ENCODE results near the gene NUDT19. TPM values are rescaled to one million over a fixed set of nuclear protein-coding genes. Genes with fewer than 3 reads are reported as not detected.
"Not testable (repeated sequence)": the region's sequence is repeated elsewhere in the genome, so short reads cannot be mapped to it uniquely, and the experiment has no call there.

NUDT19 gene
- total and polyA plus RNA-seq, 10 of the 15 experiments (the other 5 are each of a cell fraction or from before 2014, with no cell fraction given): 8.5 to 31.0 (median 17.0) TPM

DNA sequence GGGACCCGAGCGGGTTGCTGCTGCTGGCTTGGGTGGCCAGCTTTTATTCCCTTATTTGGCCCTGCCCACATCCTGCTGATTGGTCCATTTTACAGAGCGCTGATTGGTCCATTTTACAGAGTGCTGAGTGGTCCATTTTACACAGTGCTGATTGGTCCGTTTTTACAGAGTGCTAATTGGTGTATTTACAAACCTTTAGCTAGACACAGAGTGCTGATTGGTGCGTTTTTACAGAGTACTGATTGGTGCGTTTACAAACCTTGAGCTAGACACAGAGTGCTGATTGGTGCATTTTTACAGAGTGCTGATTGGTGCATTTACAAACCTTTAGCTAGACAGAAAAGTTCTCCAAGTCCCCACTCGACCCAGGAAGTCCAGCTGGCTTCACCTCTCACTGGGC lies 8.5 kb downstream of the NUDT19 start:
- FAIRE-seq; H3K4me3 ChIP-seq; H3K36me3 ChIP-seq (ENCODE audit: control insufficient read depth in 2 of 2, insufficient read depth in 2 of 2, low read length in 1 of 2); POLR2A ChIA-PET; intact Hi-C loops (cut with micrococcal nuclease; ENCODE audit: unreplicated experiment); DNase-seq (ENCODE audit: low read depth, low spot score); H3K4me1 ChIP-seq (ENCODE audit: control insufficient read depth, insufficient read depth, low read length); H3K9ac ChIP-seq (ENCODE audit: control insufficient read depth, insufficient read depth, low read length); BruUV-seq (replicated peaks); H4K20me1 ChIP-seq (ENCODE audit: control insufficient read depth, insufficient read depth); H3K27me3 ChIP-seq (replicated peaks in 1 of 2; ENCODE audit: control insufficient read depth in 2 of 2, insufficient read depth in 2 of 2, low read length in 1 of 2); H3K4me2 ChIP-seq (ENCODE audit: control insufficient read depth, insufficient read depth); H2AFZ ChIP-seq (ENCODE audit: control insufficient read depth, low read depth, low read length); RAD21 ChIA-PET (ENCODE audit: unreplicated experiment); ATAC-seq; H3K27ac ChIP-seq (ENCODE audit: control insufficient read depth, insufficient read depth); in situ Hi-C loops (cut with MboI): not testable (repeated sequence)
- CTCF ChIA-PET: interaction anchor here (1.0 kb wide), 1 partner anchor 9 kb away, joined by 3 read pairs; the partner anchor contains the start of gene NUDT19
- H3K9me3 ChIP-seq (replicated peaks; ENCODE audit: control insufficient read depth, insufficient read depth, low read length): peaks cover 18% of the 10 kb centered on the region
- peak; percentile 69 for TF ChIP-seq NFYB (IDR thresholded peaks at IDR 0.05; ENCODE audit: insufficient read depth, low read depth, low read length)
- 98% methylated on average over 7 of the region's 7 CpGs for WGBS (ENCODE audit: insufficient coverage, insufficient replicate concordance, low lambda C conversion rate, missing lambda C conversion rate)
- peaks cover 17% of the 10 kb centered on the region for H3K79me2 ChIP-seq (ENCODE audit: control insufficient read depth, insufficient read depth, low read length)
- SMC1A ChIA-PET (ENCODE audit: uncharacterized antibody, unreplicated experiment): interaction anchor here (1.8 kb wide), 1 partner anchor 9 kb away, joined by 4 read pairs; the partner anchor contains the start of gene NUDT19

DNA sequence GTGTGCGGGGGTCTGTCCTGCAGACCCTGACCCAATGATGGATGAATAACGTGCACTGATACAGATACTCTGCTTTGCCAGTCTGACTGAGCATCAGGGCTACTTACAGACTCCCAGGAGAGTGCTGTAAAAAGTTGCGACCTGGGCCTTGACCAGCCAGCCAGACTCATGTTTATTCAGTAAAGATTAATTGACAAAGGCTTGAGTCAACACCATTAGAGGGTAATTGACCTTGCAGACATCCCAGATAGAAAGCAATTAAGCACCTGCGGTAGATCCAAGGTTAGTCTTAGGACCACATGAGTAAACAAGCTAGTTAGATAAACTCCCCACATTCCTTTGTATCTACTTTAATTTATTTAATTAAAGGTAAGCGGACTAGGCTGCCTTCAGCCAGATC lies 10.4 kb downstream of the NUDT19 start:
- H3K27me3 ChIP-seq (replicated peaks in 1 of 2; ENCODE audit: control insufficient read depth in 2 of 2, insufficient read depth in 2 of 2, low read length in 1 of 2): no peaks in the 10 kb centered on the region
- no peaks in the 10 kb centered on the region for H3K4me1 ChIP-seq (ENCODE audit: control insufficient read depth, insufficient read depth, low read length)
- 98% methylated on average over 5 of the region's 5 CpGs for WGBS (ENCODE audit: insufficient coverage, insufficient replicate concordance, low lambda C conversion rate, missing lambda C conversion rate)
- H3K4me2 ChIP-seq (ENCODE audit: control insufficient read depth, insufficient read depth): no peak overlapping the region
- no peak overlapping the region for H3K27ac ChIP-seq (ENCODE audit: control insufficient read depth, insufficient read depth)
- no TSS peak for BruUV-seq (replicated peaks)
- ChIA-PET CTCF (no interaction called here), POLR2A (no interaction called here), SMC1A (ENCODE audit: uncharacterized antibody, unreplicated experiment) (no interaction called here), RAD21 (ENCODE audit: unreplicated experiment) (no interaction called here)
- in situ Hi-C loops (cut with MboI): no loop called here
- intact Hi-C loops (cut with micrococcal nuclease; ENCODE audit: unreplicated experiment): no loop called here
- DNase-seq (ENCODE audit: low read depth, low spot score) (no peak), FAIRE-seq (no peak), ATAC-seq (no peak)
- no peak overlapping the region for H2AFZ ChIP-seq (ENCODE audit: control insufficient read depth, low read depth, low read length)
- peaks cover 15% of the 10 kb centered on the region for H3K9me3 ChIP-seq (replicated peaks; ENCODE audit: control insufficient read depth, insufficient read depth, low read length)
- H3K36me3 ChIP-seq (ENCODE audit: control insufficient read depth in 2 of 2, insufficient read depth in 2 of 2, low read length in 1 of 2): peaks cover 2 to 10% of the 10 kb centered on the region in 2 experiments
- H3K4me3 ChIP-seq: no peak overlapping the region
- H4K20me1 ChIP-seq (ENCODE audit: control insufficient read depth, insufficient read depth): no peaks in the 10 kb centered on the region; the same call in 1 of the 2 replicates
- peaks cover 10% of the 10 kb centered on the region for H3K79me2 ChIP-seq (ENCODE audit: control insufficient read depth, insufficient read depth, low read length)
- H3K9ac ChIP-seq (ENCODE audit: control insufficient read depth, insufficient read depth, low read length): no peak overlapping the region
- TF ChIP-seq TBL1XR1 (IDR thresholded peaks at IDR 0.05; ENCODE audit: low read depth, low read length) (no peak), JUNB (IDR thresholded peaks at IDR 0.05) (no peak), KLF5 (IDR thresholded peaks at IDR 0.05; ENCODE audit: partially characterized antibody) (no peak), ZNF207 (IDR thresholded peaks at IDR 0.05; ENCODE audit: borderline replicate concordance) (no peak), HDGF (IDR thresholded peaks at IDR 0.05) (no peak), CBX3 (IDR thresholded peaks at IDR 0.05; ENCODE audit: borderline replicate concordance, low read depth) (no peak), ZNF24 (IDR thresholded peaks at IDR 0.05) (no peak), CHD1 (IDR thresholded peaks at IDR 0.05; ENCODE audit: low read depth, low read length) (no peak), MEF2B (IDR thresholded peaks at IDR 0.05; ENCODE audit: partially characterized antibody, poor library complexity, severe bottlenecking) (no peak), CREM (IDR thresholded peaks at IDR 0.05; ENCODE audit: low read depth) (no peak)
- TF ChIP-seq, protein P1, sequence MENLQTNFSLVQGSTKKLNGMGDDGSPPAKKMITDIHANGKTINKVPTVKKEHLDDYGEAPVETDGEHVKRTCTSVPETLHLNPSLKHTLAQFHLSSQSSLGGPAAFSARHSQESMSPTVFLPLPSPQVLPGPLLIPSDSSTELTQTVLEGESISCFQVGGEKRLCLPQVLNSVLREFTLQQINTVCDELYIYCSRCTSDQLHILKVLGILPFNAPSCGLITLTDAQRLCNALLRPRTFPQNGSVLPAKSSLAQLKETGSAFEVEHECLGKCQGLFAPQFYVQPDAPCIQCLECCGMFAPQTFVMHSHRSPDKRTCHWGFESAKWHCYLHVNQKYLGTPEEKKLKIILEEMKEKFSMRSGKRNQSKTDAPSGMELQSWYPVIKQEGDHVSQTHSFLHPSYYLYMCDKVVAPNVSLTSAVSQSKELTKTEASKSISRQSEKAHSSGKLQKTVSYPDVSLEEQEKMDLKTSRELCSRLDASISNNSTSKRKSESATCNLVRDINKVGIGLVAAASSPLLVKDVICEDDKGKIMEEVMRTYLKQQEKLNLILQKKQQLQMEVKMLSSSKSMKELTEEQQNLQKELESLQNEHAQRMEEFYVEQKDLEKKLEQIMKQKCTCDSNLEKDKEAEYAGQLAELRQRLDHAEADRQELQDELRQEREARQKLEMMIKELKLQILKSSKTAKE (IDR thresholded peaks at IDR 0.05; ENCODE audit: low read depth, poor library complexity, severe bottlenecking): no peak
- TF ChIP-seq, protein P2, sequence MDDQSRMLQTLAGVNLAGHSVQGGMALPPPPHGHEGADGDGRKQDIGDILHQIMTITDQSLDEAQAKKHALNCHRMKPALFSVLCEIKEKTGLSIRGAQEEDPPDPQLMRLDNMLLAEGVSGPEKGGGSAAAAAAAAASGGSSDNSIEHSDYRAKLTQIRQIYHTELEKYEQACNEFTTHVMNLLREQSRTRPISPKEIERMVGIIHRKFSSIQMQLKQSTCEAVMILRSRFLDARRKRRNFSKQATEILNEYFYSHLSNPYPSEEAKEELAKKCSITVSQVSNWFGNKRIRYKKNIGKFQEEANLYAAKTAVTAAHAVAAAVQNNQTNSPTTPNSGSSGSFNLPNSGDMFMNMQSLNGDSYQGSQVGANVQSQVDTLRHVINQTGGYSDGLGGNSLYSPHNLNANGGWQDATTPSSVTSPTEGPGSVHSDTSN (IDR thresholded peaks at IDR 0.05; ENCODE audit: insufficient replicate concordance, low read depth, low read length): no peak
- TF ChIP-seq, protein P3, sequence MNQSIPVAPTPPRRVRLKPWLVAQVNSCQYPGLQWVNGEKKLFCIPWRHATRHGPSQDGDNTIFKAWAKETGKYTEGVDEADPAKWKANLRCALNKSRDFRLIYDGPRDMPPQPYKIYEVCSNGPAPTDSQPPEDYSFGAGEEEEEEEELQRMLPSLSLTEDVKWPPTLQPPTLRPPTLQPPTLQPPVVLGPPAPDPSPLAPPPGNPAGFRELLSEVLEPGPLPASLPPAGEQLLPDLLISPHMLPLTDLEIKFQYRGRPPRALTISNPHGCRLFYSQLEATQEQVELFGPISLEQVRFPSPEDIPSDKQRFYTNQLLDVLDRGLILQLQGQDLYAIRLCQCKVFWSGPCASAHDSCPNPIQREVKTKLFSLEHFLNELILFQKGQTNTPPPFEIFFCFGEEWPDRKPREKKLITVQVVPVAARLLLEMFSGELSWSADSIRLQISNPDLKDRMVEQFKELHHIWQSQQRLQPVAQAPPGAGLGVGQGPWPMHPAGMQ (IDR thresholded peaks at IDR 0.05; ENCODE audit: borderline replicate concordance): no peak
